ENCODE data around the gene TRIM44.
"Not testable (repeated sequence)": the region's sequence is repeated elsewhere in the genome, so short reads cannot be mapped to it uniquely, and the experiment has no call there.

Gene TRIM44

GRCh38 chr11:35761899-35762298 is 99.3 kb downstream of the TRIM44 start:
- no peak for DNase-seq

- no peak for DNase-seq
Measured at GRCh38 chr11:35763301-35763700, 100.7 kb downstream of the TRIM44 start.

- no peak for DNase-seq
Measured at GRCh38 chr11:35763765-35764164, 101.2 kb downstream of the TRIM44 start.

DNA sequence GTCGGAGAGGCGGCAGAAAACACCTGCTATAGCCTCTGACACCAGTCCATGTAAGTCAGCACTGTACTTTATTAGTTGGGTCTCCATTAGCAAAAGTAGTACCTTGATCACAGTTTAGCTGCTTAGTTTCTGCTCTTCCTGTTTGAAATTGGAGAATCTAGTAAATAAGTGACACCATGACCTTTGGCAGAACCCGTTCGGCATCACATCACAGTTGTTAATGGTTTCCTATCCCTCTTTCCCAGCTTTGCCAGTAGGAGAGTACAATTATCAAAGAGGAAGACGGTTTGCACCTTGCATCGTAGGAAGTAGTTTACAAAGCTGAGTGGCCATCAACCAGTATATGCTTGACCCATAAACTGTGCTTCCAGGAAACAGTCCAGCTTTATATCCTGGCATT is 101.8 kb downstream of the TRIM44 start:
- no peak for DNase-seq

- DNase-seq, result no peak
Measured at GRCh38 chr11:35765211-35765610, 102.6 kb downstream of the TRIM44 start.

GRCh38 chr11:35766651-35767050 is 104.1 kb downstream of the TRIM44 start:
- DNase-seq, result no peak

GRCh38 chr11:35770425-35770824 is 107.8 kb downstream of the TRIM44 start:
- not testable (repeated sequence) for DNase-seq

DNA sequence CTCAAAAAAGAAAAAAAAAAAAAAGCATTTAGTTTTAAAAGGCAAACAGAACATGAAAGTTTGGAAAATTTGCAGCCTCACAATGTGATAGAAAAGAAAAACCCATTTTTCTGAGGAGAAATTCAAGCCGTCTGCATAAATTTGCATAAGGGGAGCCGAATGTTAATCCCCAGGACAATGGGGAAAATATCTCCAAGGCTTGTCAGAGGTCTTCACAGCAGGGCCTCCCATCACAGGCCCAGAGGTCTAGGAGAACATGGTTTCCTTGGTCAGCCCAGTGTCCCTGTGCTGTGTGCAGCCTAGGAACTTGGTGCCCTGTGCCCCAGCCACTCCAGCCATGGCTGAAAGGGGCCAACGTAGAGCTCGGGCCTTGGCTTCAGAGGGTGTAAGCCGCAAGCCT is 109.1 kb downstream of the TRIM44 start:
- DNase-seq, result no peak

DNA sequence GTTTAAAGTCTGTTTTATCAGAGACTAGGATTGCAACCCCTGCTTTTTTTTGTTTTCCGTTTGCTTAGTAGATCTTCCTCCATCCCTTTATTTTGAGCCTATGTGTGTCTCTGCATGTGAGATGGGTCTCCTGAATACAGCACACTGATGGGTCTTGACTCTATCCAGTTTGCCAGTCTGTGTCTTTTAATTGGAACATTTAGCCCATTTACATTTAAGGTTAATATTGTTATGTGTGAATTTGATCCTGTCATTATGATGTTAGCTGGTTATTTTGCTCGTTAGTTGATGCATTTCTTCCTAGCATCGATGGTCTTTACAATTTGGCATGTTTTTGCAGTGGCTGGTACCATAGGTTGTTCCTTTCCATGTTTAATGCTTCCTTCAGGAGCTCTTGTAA is 114.7 kb downstream of the TRIM44 start:
- DNase-seq, result not testable (repeated sequence)

- DNase-seq, result not testable (repeated sequence)
Measured at GRCh38 chr11:35778943-35779342, 116.4 kb downstream of the TRIM44 start.

- DNase-seq, result no peak
Measured at GRCh38 chr11:35779409-35779808, 116.8 kb downstream of the TRIM44 start.

DNA sequence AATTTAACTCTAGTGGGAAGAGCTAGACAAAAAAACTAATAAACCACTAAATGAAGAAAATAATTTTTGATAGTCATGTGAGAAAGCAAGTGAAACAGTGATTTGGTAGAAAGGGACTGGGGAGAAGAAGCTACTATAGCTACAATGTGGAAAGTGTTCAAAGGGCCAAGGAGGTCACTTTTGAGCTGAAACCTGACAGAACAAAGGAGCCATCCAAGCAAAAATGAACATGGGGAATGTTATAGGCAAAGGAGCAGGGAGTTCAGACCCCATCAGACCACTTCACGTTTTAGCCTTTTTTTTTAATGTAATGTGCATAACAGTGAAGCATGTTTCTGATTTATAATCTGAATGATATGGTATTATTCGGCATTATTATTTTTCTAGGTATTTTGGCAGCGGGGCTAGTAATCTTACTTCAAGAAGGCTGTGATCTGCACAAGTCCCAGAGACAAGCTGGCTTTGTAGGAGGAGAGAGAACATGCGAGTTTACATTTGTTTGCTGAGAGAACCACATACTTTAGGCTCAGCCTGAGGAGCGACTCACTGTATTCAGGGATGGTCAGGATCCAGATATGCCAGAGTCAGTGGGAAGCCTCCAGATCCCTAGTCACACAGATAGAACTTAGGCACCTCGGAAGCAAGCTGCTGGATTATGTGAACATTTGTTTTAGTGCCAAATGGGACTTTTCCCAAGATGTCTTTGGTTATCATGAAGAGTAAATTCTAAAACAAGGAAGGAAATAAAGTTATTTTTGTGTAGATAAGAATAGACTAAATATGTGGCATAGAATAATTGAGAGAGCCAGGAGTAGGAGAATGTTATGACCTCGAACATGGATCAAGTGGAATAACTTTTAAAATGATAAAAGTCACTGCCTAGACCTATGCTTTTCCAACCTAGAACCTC is 118.6 kb downstream of the TRIM44 start:
- no peak for DNase-seq

DNA sequence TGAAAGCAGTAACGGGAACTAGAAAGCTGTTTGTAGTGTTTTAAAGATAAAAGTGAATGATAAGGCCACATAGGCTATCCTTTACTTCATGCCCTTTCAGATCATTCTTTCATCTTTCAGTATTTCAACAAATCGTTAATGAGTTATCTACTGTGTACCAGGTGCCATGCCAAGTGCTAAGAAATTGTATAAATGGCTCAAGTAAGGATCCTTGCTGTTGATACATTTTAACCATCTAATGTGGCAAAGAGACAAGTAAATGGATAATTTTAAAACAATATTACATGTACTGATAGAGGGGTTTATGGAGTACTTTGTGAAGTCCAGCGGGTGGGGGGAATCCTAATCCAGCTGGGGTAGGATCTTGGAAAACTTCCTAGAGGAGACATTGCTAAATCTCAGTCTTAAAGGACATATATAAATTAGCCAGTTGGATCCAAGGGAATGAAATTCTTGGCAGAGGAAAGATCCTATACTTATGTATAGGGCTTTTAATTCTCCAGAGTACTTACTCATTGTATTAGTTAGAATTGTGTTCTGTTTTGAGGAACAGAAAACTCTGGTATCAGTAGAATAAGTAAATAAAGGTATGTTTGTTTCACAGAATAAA is 119.4 kb downstream of the TRIM44 start:
- no peak for DNase-seq

DNA sequence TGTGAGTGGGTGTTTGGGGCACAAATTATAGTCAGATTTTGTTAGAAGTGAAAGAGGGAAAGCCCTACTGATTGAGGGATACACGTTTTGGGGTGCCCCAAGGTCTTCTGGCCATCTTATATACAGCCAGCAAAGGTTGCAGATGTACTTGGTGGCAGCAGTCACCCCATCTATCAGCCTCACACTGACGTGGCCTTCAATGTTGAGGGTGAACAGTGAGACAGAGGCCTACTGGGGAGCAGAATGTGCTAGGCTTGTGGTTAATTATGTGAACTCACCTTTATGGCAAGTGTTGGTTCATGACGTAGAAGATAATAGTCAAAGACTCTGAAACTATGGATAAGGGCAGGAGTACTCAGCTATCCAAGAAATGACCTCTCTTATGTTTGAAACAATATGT is 121.2 kb downstream of the TRIM44 start:
- DNase-seq, result no peak

- DNase-seq, result no peak
Measured at GRCh38 chr11:35784699-35785098, 122.1 kb downstream of the TRIM44 start.

DNA sequence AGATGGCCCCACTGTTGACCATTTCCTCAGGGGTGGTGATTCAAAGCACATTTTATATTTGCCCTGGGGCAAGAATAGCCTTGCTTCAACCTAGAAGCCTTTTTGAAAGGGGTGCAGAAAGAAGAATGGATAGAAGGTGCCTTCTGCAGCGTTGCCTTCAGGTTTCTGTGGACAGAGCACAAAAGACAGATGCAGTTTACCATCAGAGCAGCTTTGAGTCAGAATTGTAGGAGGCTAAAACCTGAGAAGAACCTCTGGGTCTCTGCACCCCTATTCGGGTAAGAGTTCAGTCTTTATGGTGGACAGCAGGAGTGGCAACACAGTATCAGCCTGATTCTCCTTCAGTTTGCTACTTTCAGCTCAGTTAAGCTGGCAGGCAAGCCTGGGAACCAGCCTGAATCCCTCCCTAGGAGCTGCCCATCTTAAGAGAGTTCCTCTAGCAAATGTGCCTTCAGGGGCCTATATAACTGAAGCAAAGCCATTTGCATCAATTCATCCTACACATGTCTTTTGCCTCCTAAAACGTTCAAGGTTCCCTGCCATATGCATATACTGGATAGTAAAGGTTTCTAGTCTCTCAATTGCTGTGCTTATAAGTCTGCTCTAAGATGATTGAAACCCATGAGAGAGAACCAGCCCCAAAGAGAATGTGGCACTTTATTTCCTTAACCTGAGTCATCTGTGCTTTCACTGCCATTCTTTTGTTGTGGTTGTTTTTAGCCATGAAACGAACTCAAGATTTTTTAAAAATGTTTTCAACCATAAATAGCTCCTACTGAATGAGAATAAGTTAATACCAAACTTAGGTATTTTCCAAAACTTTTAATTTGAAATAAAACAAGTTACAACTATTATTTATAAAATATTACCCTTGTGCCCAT is 123.0 kb downstream of the TRIM44 start:
- DNase-seq, result no peak

- DNase-seq, result no peak
Measured at GRCh38 chr11:35786188-35786587, 123.6 kb downstream of the TRIM44 start.

- DNase-seq, result no peak
Measured at GRCh38 chr11:35787013-35787504, 124.5 kb downstream of the TRIM44 start.

GRCh38 chr11:35787626-35788025 is 125.1 kb downstream of the TRIM44 start:
- DNase-seq, result no peak

- no peak for DNase-seq
Measured at GRCh38 chr11:35791088-35791958, 128.7 kb downstream of the TRIM44 start.

- no peak for DNase-seq
Measured at GRCh38 chr11:35792148-35792845, 129.7 kb downstream of the TRIM44 start.

DNA sequence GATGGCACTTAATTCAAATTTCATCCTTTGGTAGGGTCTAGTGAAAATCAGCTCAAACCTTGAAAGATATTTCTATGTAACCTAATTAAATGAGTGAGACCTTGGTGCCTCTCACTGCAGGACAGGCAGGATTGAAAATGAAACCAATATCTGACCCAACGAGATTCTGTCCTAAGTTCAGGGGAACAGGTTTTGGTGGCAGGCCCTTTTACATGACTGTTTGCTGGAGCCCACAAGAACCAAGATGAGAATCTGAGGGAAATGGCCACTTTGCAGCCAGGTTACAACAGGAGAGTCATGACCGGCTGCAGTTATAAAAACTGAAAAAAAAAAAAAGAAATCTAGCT is 130.2 kb downstream of the TRIM44 start:
- no peak for DNase-seq
